Fibroblast of skin of left quadriceps (primary cell): ENCODE data around the gene NBR1.
A peak's percentile ranks its signal among the peaks of the same experiment; 100 is the strongest.
"Not testable (repeated sequence)": the region's sequence is repeated elsewhere in the genome, so short reads cannot be mapped to it uniquely, and the experiment has no call there.

Experiments used
- DNase-seq, 2 experiments: peaks; one replicate each; pipeline ENCODE4 v3.0.0-alpha.2; 2013; ENCODE audit warnings: low read depth in 2 of 2

The NBR1 gene

DNA sequence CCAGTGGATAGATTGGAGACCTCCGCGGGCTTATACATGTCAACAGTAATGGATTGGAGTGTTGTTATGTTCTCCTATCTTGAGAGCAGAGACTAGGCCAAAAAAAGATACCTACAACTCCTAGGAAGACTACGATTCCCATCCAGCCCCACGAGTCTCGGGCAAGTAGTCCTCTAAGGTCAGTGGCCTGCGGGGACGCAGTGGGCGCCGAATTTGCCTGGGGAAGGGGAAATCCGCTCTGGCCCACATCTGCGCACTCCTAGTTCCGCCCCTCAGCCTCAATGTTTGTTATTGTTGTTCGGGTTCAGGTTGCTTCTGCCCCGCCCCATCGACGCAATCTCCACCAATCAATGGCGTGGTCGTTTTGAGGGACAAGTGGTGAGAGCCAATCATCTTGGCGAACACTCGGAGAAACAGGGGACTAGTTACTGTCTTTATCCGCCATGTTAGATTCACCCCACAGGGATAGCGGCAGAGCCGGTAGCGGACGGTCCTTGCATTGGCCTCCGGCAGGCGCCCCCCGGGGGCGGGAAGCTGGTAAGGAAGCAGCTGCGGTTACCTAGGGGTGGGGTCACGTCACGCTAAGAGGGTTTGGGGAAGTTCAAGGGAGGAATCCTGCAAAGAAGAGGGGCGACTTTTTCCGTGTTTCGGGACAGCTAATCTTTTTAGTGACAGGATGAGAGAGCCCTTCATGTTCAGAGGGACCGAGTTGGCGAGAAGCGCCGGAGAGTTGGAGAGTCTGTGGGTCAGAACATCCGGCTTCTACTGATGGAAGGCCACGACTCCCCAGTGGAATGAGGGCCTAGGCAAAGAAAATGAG lies at the start of gene NBR1:
Gene NBR1 (plus strand): TSS at position 449 of the 820 bp plus-strand sequence. CDS start 4,586 bp downstream, outside the sequence.
- peak; percentile 97 to 98 for DNase-seq

DNA sequence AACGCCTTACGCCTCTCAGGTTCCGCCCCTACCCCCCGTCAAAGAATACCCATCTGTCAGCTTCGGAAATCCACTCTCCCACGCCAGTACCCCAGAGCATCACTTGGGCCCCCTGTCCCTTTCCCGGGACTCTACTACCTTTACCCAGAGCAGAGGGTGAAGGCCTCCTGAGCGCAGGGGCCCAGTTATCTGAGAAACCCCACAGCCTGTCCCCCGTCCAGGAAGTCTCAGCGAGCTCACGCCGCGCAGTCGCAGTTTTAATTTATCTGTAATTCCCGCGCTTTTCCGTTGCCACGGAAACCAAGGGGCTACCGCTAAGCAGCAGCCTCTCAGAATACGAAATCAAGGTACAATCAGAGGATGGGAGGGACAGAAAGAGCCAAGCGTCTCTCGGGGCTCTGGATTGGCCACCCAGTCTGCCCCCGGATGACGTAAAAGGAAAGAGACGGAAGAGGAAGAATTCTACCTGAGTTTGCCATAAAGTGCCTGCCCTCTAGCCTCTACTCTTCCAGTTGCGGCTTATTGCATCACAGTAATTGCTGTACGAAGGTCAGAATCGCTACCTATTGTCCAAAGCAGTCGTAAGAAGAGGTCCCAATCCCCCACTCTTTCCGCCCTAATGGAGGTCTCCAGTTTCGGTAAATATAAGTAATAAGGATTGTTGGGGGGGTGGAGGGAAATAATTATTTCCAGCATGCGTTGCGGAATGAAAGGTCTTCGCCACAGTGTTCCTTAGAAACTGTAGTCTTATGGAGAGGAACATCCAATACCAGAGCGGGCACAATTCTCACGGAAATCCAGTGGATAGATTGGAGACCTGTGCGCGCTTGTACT lies 45.7 kb upstream of the NBR1 start, which contains the start of gene BRCA1:
Gene BRCA1 (minus strand): TSS at position 232 of the 834 bp plus-strand sequence. CDS start 1,268 bp downstream, outside the sequence.
- peak; percentile 97 to 98 for DNase-seq

GRCh38 chr17:43125967-43126910 lies 44.8 kb upstream of the NBR1 start:
- DNase-seq: no peak

DNA sequence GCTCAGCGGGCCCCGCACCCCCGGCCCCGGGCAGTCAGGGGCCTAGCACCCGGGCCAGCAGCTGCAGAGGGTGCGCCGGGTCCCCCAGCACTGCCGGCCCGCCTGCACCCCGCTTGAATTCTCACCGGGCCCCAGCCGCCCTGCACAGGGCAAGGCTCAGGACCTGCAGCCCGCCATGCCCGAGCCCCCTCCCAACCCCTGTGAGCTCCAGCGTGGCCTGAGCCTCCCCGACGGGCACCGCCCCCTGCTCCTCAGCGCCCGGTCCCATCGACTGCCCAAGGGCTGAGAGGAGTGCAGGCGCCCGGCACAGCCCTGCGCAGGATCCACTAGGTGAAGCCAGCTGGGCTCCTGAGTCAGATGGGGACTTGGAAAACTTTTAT lies 44.1 kb upstream of the NBR1 start:
- no peak for DNase-seq

- not testable (repeated sequence) for DNase-seq
Measured at GRCh38 chr17:43127333-43127876, 43.6 kb upstream of the NBR1 start.

GRCh38 chr17:43129671-43130010 lies 41.4 kb upstream of the NBR1 start:
- DNase-seq: no peak

DNA sequence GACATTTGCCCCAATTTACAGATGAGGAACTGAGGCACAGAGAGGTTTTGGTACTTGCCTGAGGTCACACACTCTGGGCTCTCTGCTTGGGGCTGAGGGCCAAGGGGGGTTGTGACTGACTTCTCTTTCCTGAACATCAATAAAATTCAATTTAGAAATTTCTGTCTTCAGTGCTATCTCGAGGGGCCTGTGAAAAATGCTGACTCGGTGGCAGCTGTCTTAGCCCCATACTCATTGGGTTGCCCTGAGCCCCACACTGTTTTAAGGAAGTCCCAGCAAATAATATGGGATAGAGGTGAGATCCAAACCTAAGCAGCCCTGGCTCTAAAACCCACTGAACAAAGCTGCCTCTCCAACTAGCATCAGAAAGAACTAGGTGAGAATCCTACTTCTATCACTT lies 38.9 kb upstream of the NBR1 start:
- DNase-seq: no peak

DNA sequence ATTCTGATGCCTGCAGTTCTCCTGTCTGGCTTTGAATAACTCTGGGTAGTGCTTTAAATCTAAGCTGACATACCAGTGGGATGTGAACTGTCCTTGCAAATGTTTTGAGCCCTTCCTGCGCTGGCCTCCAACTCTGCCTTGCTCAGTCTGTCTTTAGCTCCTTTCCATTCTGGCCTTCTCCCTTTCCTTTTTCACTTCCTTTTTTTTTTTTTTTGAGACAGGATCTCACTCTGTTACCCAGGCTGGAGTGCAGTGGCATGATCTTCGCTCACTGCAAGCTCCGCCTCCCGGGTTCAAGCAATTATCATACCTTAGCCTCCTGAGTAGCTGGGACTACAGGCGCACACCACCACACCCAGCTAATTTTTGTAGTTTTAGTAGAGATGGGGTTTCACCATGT lies 37.6 kb upstream of the NBR1 start:
- not testable (repeated sequence) for DNase-seq

DNA sequence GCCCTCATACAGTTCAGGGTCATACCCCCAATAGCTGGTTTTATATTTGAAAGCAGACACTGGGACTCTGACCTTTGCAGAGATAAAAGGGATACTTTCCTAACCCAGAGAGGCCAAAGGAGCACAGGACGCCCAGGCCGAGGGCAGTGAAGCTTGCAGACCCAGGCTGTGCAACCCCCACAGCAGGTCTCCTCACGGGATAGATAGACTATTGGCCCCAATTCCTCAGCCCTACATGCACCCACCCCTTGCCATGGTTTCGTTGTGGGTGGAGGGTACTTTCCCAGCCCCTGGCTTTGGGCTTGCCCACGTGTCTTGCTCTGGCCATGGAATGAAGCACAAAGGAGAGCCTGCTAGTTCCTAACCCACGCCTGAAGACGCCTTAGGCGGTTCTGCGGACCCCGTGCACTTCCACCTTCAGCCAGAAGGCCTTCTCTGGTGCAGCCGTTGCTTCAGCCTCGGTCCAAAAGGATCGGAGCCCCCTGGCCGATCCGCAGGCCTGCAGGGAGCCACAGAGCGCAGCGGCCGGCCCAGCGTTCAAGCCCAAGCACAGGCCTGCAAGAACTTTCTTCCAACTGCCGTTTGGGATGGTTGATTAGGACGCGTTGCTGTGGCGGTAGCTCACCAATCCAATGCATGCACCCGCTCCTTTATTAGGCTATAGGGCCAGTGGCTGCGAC lies 36.1 kb upstream of the NBR1 start:
- no peak for DNase-seq

DNA sequence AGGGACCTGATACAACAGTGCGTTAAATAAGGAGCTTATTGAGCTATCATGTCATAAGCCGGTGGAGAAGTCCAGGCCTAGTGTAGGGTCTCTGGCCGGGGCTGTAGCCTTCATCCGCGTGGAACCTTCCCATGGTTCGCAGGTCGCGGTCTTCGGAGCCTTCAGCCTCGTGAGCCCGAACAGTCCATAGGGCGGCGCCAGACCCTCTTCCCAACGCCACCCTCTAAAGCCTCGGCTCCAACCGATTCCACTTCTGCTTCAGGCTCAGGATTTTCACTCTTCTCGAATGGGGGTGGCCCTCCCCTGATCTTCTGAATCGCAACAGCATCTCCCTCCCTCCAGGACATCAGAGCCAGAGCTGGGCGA lies 35.6 kb upstream of the NBR1 start:
- DNase-seq: no peak

DNA sequence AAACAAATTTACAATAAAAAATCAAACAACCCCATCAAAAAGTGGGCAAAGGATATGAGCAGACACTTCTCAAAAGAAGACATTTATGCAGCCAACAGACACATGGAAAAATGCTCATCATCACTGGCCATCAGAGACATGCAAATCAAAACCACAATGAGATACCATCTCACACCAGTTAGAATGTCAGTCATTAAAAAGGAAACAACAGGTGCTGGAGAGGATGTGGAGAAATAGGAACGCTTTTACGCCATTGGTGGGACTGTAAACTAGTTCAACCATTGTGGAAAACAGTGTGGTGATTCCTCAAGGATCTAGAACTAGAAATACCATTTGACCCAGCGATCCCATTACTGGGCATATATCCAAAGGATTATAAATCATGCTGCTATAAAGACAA lies 34.4 kb upstream of the NBR1 start:
- not testable (repeated sequence) for DNase-seq

DNA sequence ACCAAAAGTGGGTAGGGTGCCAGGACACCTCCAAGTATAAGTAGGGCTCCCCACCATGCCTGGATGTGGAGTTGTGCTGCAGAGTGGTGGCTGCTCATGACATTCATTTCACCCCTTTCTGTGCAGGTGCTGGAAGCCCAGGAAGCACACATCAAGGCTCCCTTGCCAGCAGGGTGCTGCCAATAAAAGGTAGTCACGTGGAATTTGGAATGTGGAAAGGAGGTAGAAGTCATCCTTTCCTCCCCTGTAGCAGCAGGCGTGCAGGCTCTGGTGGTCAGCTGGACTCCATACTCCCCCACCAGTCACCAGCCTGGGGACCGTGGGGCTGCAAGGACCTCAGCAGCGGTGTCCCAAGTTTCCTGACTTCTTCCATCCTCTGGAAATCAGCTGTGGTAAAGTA lies 32.5 kb upstream of the NBR1 start:
- DNase-seq: not testable (repeated sequence)

- DNase-seq: no peak
Measured at GRCh38 chr17:43140396-43141332, 30.4 kb upstream of the NBR1 start.

GRCh38 chr17:43142153-43142552 lies 28.9 kb upstream of the NBR1 start:
- no peak for DNase-seq

GRCh38 chr17:43143201-43143600 lies 27.8 kb upstream of the NBR1 start:
- DNase-seq: no peak

GRCh38 chr17:43146649-43147048 lies 24.4 kb upstream of the NBR1 start:
- DNase-seq: no peak

DNA sequence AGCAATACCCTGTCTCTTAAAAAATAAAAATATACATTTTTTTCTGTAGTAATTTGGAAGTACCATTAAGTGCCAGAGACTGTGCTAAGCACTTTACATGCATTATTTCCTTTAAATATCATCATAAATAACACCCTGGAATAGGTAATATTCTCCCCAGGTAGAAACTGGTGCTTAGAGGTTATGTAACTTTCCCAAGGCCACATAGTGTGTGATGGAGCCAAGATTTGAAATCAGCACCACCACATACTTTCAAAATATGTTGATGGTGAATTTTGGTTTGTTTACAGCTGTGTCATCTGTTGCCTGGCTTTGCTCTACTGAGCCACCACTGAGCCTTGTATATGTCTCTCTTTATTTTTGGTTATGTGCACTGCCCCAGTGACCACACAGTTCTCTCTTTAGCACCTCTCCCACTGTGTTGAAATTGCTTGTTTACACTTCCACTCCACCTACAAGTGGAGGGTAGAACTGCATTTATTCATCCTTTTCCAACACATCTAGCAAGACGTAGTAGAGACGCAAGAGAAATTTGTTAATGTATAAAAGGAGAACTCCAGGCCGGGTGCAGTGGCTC lies 19.0 kb upstream of the NBR1 start:
- DNase-seq: no peak

DNA sequence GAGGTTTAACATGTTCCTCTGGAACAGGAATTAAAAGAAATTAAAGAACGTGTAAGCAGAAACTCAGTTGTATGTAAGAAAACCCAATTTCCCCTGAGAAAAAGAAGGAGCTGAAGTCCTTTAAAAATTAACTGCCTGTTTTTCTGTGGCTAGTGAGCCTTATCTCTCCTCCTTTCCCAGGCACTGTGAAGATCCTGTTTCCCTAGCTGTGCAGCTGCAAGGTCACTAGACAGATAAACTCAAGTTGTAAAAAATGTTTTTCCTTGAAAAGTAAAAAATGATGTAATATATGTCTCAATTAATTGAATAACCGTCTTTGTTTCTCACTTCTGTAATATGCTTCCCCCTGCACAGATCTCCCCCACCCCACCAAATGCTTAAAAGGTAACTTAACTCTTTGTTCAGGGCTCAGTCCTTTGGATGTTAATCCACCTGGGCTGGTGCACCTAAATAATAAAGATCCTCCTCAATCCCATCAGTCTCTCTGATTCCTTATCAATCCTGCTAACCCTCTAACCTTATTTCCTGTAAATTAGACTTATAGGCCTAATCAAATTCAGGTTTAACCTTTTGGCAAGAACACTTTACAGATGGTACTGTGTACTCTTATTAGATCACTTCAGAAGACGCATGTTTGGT lies 17.7 kb upstream of the NBR1 start:
- DNase-seq: not testable (repeated sequence)

GRCh38 chr17:43155666-43156065 lies 15.3 kb upstream of the NBR1 start:
- DNase-seq: no peak
